Stimulated activated CD4-positive, alpha-beta T cell treated with anti-CD3 and anti-CD28 coated beads, Interleukin-2, amount 100 ng/mL, for 4 hours (primary cell): ENCODE data around the gene KDELR3.

ENCODE experiments used
- DNase-seq: peaks from one replicate; pipeline ENCODE4 v3.0.0-alpha.2; 2020; ENCODE audit warnings: low read depth

The KDELR3 gene

GRCh38 chr22:38482662-38483308, 14.9 kb downstream of the KDELR3 start:
- DNase-seq, result no peak

DNA sequence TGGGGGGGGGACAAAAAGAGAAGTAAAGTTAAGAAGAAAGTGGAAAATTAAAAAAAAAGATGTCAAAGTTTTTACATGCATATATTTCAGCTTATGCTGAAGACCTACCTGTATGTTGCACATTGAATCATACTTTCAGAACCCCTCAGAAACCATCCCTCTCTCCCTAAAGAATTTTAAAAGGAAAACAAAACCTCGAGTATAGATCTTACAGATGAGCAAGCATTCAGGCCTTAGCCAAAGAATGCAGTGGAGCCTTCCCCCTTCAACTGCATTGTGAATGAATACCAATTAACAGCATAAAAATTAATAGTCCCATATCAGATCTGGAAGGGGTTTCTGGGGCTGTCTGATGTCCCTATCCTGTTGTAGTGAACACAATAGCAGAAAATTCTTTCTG, 16.3 kb downstream of the KDELR3 start:
- no peak for DNase-seq

- no peak for DNase-seq
Measured at GRCh38 chr22:38485783-38486182, 17.9 kb downstream of the KDELR3 start.

GRCh38 chr22:38487946-38488345, 20.1 kb downstream of the KDELR3 start:
- no peak for DNase-seq

DNA sequence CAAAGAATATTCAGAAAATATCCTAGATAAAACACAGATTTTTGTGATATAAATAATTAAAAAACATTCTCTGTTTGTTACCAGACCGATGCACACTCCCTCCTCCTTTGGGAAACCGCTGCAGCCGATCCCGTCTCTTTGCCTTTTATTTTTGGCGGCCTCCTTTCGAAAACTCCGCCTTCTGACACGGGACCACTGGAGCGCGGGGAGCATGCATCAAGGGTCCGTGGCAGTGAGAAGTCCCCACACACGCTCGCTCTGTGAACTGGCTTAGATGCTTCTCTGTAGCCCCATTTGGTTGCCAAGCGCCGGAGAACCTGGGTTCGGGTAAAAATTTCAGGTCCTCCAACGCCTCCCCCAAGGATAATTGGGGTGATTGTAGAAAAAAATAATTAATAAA, 21.2 kb downstream of the KDELR3 start:
- DNase-seq, result no peak

- DNase-seq, result no peak
Measured at GRCh38 chr22:38489561-38490145, 21.8 kb downstream of the KDELR3 start.

DNA sequence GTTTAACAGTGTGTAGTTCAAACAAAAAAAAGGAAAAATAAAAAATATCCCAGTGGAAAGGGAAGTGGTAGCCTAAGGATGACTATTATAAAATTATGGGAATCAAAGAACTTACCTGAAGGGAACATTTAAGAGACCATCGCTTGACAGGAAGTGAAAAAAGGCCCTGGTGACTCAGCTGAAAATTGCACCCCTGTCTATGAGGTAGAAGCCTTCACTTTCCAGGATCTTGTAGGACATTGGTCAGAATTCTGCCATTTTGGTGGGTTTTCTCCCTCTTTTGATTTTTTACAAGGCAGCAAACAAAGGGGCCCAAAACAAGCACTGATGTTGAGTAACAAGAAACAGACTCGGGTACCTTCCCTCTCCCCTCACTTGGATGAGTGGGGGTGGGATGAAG, 22.6 kb downstream of the KDELR3 start:
- no peak for DNase-seq

GRCh38 chr22:38490915-38491314, 23.0 kb downstream of the KDELR3 start:
- no peak for DNase-seq

GRCh38 chr22:38491707-38492348, 23.9 kb downstream of the KDELR3 start:
- DNase-seq, result no peak

DNA sequence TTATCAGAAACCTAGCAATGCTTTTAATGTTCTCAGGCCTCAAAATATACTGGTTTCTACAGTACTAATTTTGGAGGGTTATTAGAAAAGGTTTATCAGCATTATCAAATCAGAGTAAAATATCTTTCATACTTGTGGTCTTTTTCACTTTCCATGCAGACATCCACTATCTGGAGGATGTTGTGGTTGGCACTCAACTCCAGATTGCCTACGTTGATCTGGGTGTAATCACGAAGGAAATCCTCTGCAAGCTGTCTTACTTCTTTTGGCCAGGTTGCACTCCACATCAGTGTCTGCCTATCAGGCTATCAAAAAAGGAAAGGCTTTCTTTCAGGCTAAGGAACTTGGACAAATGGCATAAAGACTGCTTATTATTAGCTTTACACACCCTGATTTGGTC, 26.6 kb downstream of the KDELR3 start:
- no peak for DNase-seq

DNA sequence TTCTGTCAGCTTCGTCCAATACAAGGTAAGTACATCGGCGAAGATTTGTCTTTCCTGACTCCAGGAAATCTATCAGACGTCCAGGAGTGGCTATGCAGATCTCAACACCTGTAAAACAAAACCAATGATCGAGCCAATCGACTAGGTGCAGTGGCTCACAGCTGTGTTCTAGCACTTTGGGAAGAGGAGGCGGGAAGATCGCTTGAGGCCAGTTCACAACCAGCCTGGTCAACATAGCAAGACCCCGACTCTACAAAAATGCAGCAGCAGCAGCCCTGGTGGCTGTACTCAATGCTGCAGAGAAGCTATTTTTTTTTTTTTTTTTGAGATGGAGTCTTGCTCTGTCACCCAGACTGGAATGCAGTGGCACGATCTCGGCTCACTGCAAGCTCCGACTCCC, 27.0 kb downstream of the KDELR3 start:
- DNase-seq, result no peak

GRCh38 chr22:38497869-38498268, 30.0 kb downstream of the KDELR3 start:
- DNase-seq, result no peak

GRCh38 chr22:38501797-38502672, 34.1 kb downstream of the KDELR3 start:
- DNase-seq, result no peak

DNA sequence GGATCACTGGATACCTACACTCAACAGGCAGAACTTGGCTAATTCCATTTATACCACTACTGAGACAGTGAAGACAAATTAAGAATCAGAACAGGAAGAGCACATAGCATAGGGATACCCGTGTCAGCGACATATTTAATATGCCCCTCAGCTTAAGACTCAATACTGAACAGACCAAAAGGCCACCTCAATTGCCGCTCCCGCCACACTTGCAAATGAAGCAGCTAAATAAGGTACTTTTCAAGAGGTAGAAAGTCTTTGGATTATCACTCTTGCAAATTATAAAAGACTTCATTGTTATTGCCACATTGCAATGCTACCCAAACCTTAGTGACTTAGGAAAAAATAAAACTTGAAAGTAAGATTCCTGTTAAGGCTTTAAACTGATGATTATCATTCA, 35.1 kb downstream of the KDELR3 start:
- DNase-seq, result no peak

DNA sequence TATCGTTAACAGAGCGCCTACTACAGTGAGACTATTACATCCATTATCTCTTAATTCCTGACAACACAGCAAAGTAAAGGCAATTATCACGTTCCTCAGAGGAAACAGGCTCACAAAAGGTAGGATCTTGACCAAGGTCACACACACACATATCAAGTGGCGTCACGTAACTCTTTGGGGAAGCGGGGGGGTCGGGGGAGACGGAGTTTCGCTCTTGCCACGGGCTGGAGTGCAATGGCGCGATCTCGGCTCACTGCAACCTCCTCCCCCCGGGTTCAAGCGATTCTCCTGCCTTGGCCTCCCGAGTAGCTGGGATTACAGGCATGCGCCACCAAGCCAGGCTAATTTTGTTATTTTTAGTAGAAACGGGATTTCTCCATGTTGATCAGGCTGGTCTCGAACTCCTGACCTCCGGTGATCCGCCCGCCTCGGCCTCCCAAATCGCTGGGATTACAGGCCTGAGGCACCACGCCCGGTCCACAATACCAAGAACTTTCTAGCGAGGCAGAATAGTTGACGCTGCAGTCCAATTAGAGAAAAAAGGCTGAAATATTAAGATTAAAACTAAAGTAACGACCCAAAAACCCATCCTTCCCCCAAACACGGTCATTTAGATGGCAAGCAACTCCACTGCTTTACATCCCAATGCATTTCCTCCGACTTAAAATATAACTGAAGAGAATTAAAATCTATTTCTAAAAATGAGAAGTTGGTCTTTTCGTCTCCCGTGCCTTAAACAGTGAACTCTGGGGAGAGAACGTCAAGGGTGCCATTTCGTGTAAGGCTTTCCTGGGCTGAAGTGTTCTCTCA, 37.0 kb downstream of the KDELR3 start:
- DNase-seq, result peak; percentile 32

DNA sequence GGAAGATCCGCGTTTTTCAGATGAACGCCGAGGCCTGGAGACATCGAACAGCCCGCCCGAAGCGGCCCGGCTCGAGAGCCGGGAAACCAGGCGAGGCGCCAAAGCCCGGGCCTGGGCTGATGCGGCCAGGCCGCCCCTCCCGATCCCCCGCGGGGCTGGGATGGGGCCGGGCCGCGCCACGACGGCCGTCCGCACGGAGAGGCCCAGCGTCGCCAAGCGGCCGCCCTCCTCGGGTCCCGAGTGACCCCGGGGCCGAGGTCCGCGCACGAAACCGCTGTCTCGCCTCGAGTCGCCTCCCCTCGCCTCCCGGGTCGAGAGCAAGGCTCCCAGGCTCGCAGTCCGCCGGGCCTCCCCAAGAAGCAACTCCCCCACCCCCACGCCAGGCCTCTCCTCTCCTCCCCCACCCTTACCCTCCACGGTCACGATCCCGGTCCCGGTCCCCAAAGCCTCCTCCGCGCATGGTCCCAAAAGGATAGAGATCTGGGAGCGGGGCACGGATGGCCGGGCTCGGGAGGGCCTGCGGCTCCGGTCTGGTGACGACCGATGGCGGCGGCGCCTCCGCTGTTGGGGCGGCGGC, 37.7 kb downstream of the KDELR3 start:
- peak; percentile 43 for DNase-seq

- DNase-seq, result peak; percentile 90
Measured at GRCh38 chr22:38506118-38506962, 38.4 kb downstream of the KDELR3 start, which contains the start of gene DDX17. Gene DDX17, minus strand, starts transcription at chr22:38506311.

DNA sequence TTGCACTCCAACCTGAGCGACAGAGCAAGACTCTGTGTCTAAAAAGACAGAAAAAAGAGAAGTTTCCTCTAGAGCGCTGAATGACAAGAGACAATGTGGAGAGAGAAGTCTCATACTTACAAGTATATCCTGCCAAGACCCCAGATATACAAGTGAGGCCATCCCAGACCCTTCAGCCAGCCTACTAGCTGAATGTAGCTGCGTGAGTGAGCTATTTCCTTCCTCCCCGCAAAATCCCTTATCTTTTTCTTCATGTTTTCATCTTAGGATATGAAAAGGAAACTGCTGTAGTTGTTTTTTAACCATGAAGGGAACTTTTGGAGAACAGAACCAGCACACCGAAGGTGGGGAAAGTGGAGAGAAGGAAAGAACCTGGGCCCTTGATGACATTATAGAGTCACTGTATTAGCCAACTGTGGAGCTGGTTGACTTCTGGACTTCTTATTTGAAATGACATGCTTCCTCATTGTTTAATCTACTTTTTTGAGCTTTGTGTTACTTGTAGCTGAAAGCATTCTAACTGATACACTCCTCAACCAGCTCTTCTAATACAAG, 42.6 kb downstream of the KDELR3 start:
- DNase-seq, result no peak

DNA sequence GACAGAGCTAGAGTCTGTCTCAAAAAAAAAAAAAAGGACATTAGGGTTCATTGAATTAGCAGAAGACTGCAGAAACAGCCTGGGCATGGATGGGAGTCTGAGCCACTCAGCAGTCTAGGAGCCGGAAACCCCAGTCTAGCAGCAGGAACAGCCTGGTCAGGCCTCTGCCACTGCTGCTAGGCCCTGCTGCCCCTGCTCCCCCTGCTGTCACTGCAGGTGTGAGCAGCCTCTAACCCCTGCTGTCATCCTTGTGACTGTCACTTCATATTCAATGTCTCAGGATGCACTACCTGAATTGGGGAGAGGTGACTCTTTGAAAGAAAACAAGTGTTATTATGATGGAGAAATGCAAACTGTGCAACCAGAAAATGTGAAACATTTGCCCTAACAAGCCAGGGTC, 45.2 kb downstream of the KDELR3 start:
- DNase-seq, result peak; percentile 32

DNA sequence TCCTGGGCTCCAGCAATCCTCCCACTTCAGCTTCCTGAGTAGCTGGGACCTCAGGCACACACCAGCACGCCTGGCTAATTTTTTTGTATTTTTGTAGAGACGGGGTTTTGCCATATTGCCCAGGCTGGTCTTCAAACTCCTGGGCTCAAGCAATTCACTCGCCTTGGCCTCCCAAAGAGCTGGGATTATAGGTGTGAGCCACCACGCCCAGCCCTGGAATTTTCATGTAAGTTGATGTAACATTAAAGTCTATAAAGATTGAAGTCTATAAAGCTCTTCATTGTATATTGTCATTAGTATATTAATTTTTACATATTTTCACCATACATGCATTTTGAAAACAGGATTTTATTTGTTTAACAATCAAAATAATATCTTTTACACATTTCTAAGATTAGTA, 50.7 kb downstream of the KDELR3 start:
- DNase-seq, result no peak
